GM19395 (cell line): ENCODE data around the gene AUTS2.

Experiments
- ATAC-seq: cut with Tn5 transposase; IDR thresholded peaks from one replicate; pipeline ENCODE4 v1.9.1; 2021; ENCODE audit warnings: mild to moderate bottlenecking, moderate library complexity; ENCODE audit not compliant: unreplicated experiment

The AUTS2 gene

GRCh38 chr7:70463352-70463938, 865.2 kb downstream of the AUTS2 start:
- no peak for ATAC-seq

- ATAC-seq, result no peak
These were observed 868.6 kb downstream of the AUTS2 start for GRCh38 chr7:70466725-70467364.

- no peak for ATAC-seq
These were observed 872.5 kb downstream of the AUTS2 start for GRCh38 chr7:70470746-70471145.

GRCh38 chr7:70472601-70473237, 874.4 kb downstream of the AUTS2 start:
- ATAC-seq, result no peak

- no peak for ATAC-seq
These were observed 876.5 kb downstream of the AUTS2 start for GRCh38 chr7:70474639-70475234.

GRCh38 chr7:70477036-70478010, 879.0 kb downstream of the AUTS2 start:
- no peak for ATAC-seq

GRCh38 chr7:70479153-70480021, 881.1 kb downstream of the AUTS2 start:
- ATAC-seq, result no peak

- no peak for ATAC-seq
These were observed 882.8 kb downstream of the AUTS2 start for GRCh38 chr7:70480927-70481569.

- no peak for ATAC-seq
These were observed 883.4 kb downstream of the AUTS2 start for GRCh38 chr7:70481570-70482123.

GRCh38 chr7:70484255-70484654, 886.0 kb downstream of the AUTS2 start:
- ATAC-seq, result no peak

GRCh38 chr7:70486977-70487376, 888.7 kb downstream of the AUTS2 start:
- ATAC-seq, result no peak

- no peak for ATAC-seq
These were observed 889.2 kb downstream of the AUTS2 start for GRCh38 chr7:70487428-70487827.

GRCh38 chr7:70487886-70488285, 889.6 kb downstream of the AUTS2 start:
- no peak for ATAC-seq

GRCh38 chr7:70489813-70490212, 891.5 kb downstream of the AUTS2 start:
- ATAC-seq, result no peak

GRCh38 chr7:70492625-70493024, 894.4 kb downstream of the AUTS2 start:
- no peak for ATAC-seq

GRCh38 chr7:70494225-70495032, 896.2 kb downstream of the AUTS2 start:
- ATAC-seq, result no peak

GRCh38 chr7:70495033-70495376, 896.7 kb downstream of the AUTS2 start:
- no peak for ATAC-seq

- no peak for ATAC-seq
These were observed 899.5 kb downstream of the AUTS2 start for GRCh38 chr7:70497793-70498192.
